Breast epithelium (tissue), 3 donors: ENCODE measurements around the gene FLT3LG.

Source experiments
- POLR2AphosphoS5 ChIP-seq, 3 donors: sonication (generic); formaldehyde crosslinking; IDR thresholded peaks; one replicate each; pipeline ENCODE4 v1.6.1; 2017; ENCODE audit warnings: antibody characterized with exemption in 3 of 3
- TF ChIP-seq, protein P1 (sequence below), 3 donors: fragments of 450-650 bp; IDR thresholded peaks; one replicate each; pipeline ENCODE4 v1.5.1; 2016 to 2017; ENCODE audit warnings: antibody characterized with exemption in 3 of 3, mild to moderate bottlenecking in 3 of 3, moderate library complexity in 3 of 3

- TF ChIP-seq, protein P1, sequence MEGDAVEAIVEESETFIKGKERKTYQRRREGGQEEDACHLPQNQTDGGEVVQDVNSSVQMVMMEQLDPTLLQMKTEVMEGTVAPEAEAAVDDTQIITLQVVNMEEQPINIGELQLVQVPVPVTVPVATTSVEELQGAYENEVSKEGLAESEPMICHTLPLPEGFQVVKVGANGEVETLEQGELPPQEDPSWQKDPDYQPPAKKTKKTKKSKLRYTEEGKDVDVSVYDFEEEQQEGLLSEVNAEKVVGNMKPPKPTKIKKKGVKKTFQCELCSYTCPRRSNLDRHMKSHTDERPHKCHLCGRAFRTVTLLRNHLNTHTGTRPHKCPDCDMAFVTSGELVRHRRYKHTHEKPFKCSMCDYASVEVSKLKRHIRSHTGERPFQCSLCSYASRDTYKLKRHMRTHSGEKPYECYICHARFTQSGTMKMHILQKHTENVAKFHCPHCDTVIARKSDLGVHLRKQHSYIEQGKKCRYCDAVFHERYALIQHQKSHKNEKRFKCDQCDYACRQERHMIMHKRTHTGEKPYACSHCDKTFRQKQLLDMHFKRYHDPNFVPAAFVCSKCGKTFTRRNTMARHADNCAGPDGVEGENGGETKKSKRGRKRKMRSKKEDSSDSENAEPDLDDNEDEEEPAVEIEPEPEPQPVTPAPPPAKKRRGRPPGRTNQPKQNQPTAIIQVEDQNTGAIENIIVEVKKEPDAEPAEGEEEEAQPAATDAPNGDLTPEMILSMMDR (IDR thresholded peaks at IDR 0.05) = no peak
- no peak for TF ChIP-seq POLR2AphosphoS5 (IDR thresholded peaks at IDR 0.05)
Measured at GRCh38 chr19:49438261-49438660, 35.8 kb upstream of the FLT3LG start.
